DND-41 (cell line): ENCODE results near the gene TUB.

Experiments
- CTCF ChIP-seq: IDR thresholded peaks from 2 replicates; pipeline ENCODE4 v1.5.1; 2012; ENCODE audit warnings: borderline replicate concordance, low read length, moderate library complexity, mild to moderate bottlenecking; ENCODE audit not compliant: poor library complexity, severe bottlenecking; ENCODE audit errors: extremely low read depth
- EZH2 ChIP-seq: IDR thresholded peaks from 3 replicates; pipeline ENCODE4 v1.6.1; 2012; ENCODE audit warnings: borderline replicate concordance, low read depth, mild to moderate bottlenecking, moderate library complexity, low read length, inconsistent platforms; ENCODE audit not compliant: severe bottlenecking

- TF ChIP-seq CTCF (no peak), EZH2 (no peak)
These were observed 24.1 kb upstream of the TUB start for GRCh38 chr11:8056810-8057463.
